ENCODE measurements around the gene KIF5C. TPM values are rescaled to one million over a fixed set of nuclear protein-coding genes. Genes with fewer than 3 reads are reported as not detected.
A peak's percentile ranks its signal among the peaks of the same experiment; 100 is the strongest.

Gene KIF5C
- total and polyA plus RNA-seq, 2 of the 13 experiments (the other 11 are each of a cell fraction or from before 2014, with no cell fraction given), result 0.15 to 0.20 TPM

GRCh38 chr2:148917431-148917830 is 42.4 kb downstream of the KIF5C start (continued):
- TF ChIP-seq THRA (CRISPR knock-in tag; IDR thresholded peaks at IDR 0.05; ENCODE audit: borderline replicate concordance) (no peak), ATF7 (IDR thresholded peaks at IDR 0.05) (no peak), ATF7 (CRISPR knock-in tag; IDR thresholded peaks at IDR 0.05) (no peak)

GRCh38 chr2:148918554-148918953 is 43.5 kb downstream of the KIF5C start:
- WGBS (ENCODE audit: low lambda C conversion rate), result 1% methylated on average over 2 of the region's 2 CpGs

GRCh38 chr2:148920559-148920958 is 45.5 kb downstream of the KIF5C start:
- Histone ChIP-seq H3K4me1 (ENCODE audit: insufficient read depth, low read length) (no peaks in the 10 kb centered on the region), H3K4me2 (ENCODE audit: low read depth, low read length) (no peak overlapping the region), H3K27me3 (ENCODE audit: control insufficient read depth in 1 of 2, insufficient read depth in 2 of 2, low read length in 2 of 2) (peaks cover 0 to 4% of the 10 kb centered on the region in 2 experiments; a peak in 2 of 5 replicates), H4K20me1 (ENCODE audit: insufficient read depth, low read length) (no peaks in the 10 kb centered on the region), H3K36me3 (replicated peaks in 1 of 2; ENCODE audit: control insufficient read depth in 1 of 2, insufficient read depth in 2 of 2, low read length in 2 of 2) (no peaks in the 10 kb centered on the region), H3K9ac (ENCODE audit: insufficient read depth, low read depth, low read length) (no peak overlapping the region), H2AFZ (ENCODE audit: low read length) (no peak overlapping the region), H3K79me2 (ENCODE audit: insufficient read depth, low read length) (no peaks in the 10 kb centered on the region), H3K4me3 (replicated peaks in 1 of 3; ENCODE audit: insufficient read depth in 1 of 3, low read depth in 2 of 3, low read length in 3 of 3) (no peak overlapping the region), H3K27ac (ENCODE audit: extremely low read length, insufficient read depth, low read length) (no peak overlapping the region), H3K9me3 (ENCODE audit: low read length) (peaks cover 24% of the 10 kb centered on the region)
- no TSS peak for BruUV-seq (replicated peaks)
- in situ Hi-C loops (cut with HindIII; ENCODE audit: extremely low pct_ligation_motif_present, low pct_unique_long_range_greater_than_20kb), result no loop called here
- ChIA-PET POLR2A (no interaction called here), CTCF (ENCODE audit: low intra/inter-chr PET ratio, low total read pairs) (no interaction called here)
- no peak for FAIRE-seq
- DNase-seq (ENCODE audit: low spot score), result no peak
- 6% methylated on average over 1 of the region's 1 CpG for WGBS (ENCODE audit: low lambda C conversion rate)
- no peak for ATAC-seq
- intact Hi-C loops (cut with micrococcal nuclease; ENCODE audit: unreplicated experiment), result no loop called here
- TF ChIP-seq ZNF879 (CRISPR knock-in tag; IDR thresholded peaks at IDR 0.05) (no peak), DZIP1 (CRISPR knock-in tag; IDR thresholded peaks at IDR 0.05) (no peak), ZNF629 (CRISPR knock-in tag; conservative IDR thresholded peaks at IDR 0.05) (no peak), REXO4 (CRISPR knock-in tag; IDR thresholded peaks at IDR 0.05; ENCODE audit: borderline replicate concordance) (no peak), ZBTB10 (CRISPR knock-in tag; IDR thresholded peaks at IDR 0.05; ENCODE audit: borderline replicate concordance) (no peak), GPN1 (CRISPR knock-in tag; IDR thresholded peaks at IDR 0.05; ENCODE audit: borderline replicate concordance) (no peak)

More at GRCh38 chr2:148918554-148918953, 43.5 kb downstream of the KIF5C start:
- Histone ChIP-seq H3K27ac (ENCODE audit: extremely low read length, insufficient read depth, low read length) (no peak overlapping the region), H3K4me1 (ENCODE audit: insufficient read depth, low read length) (no peaks in the 10 kb centered on the region), H3K4me3 (replicated peaks in 1 of 3; ENCODE audit: insufficient read depth in 1 of 3, low read depth in 2 of 3, low read length in 3 of 3) (no peak overlapping the region), H3K9me3 (ENCODE audit: low read length) (peaks cover 24% of the 10 kb centered on the region), H3K36me3 (replicated peaks in 1 of 2; ENCODE audit: control insufficient read depth in 1 of 2, insufficient read depth in 2 of 2, low read length in 2 of 2) (no peaks in the 10 kb centered on the region), H2AFZ (ENCODE audit: low read length) (no peak overlapping the region), H3K9ac (ENCODE audit: insufficient read depth, low read depth, low read length) (no peak overlapping the region), H3K79me2 (ENCODE audit: insufficient read depth, low read length) (no peaks in the 10 kb centered on the region), H3K4me2 (ENCODE audit: low read depth, low read length) (no peak overlapping the region), H3K27me3 (ENCODE audit: control insufficient read depth in 1 of 2, insufficient read depth in 2 of 2, low read length in 2 of 2) (peaks cover 0 to 4% of the 10 kb centered on the region in 2 experiments; a peak in 2 of 5 replicates), H4K20me1 (ENCODE audit: insufficient read depth, low read length) (no peaks in the 10 kb centered on the region)
- FAIRE-seq (no peak), ATAC-seq (no peak), DNase-seq (ENCODE audit: low spot score) (no peak)
- intact Hi-C loops (cut with micrococcal nuclease; ENCODE audit: unreplicated experiment), result no loop called here
- 0 out of 2 replicates have a peak, but pooled peaks have one; percentile 18 for TF ChIP-seq NFRKB (IDR thresholded peaks at IDR 0.05)
- no peak for TF ChIP-seq HNRNPK (IDR thresholded peaks at IDR 0.05; ENCODE audit: low read depth, low read length, poor library complexity, severe bottlenecking)
- CTCF ChIA-PET (ENCODE audit: low intra/inter-chr PET ratio, low total read pairs), result no interaction called here
- POLR2A ChIA-PET, result no interaction called here
- in situ Hi-C loops (cut with HindIII; ENCODE audit: extremely low pct_ligation_motif_present, low pct_unique_long_range_greater_than_20kb), result no loop called here
- BruUV-seq (replicated peaks), result no TSS peak
